ENCODE results near the gene TPD52L1.
"Not testable (repeated sequence)": the region's sequence is repeated elsewhere in the genome, so short reads cannot be mapped to it uniquely, and the experiment has no call there.

Gene TPD52L1

DNA sequence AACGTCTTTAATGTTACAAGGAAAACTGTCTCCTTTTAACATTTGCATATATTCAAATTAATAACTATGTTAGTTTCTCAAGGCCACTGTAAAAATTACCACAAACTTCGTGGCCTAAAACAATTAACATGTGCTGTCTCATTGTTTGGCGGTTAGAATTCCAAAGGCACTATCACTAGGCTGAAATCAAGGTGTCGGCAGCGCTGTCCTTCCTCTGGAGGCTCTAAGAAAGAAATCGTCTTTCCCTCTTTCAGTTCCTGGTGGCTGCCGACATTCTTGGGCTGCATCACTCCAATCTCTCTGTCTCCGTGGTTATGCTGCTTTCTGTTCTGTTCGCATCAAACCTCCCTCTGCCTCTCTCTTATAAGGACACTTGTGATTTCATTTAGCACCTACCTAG lies 4.2 kb downstream of the TPD52L1 start:
- ChIA-PET CTCF (no interaction called here), POLR2A (ENCODE audit: low non-redundant PET) (no interaction called here)
- no peak overlapping the region for H3K27ac ChIP-seq
- TF ChIP-seq, protein P1, sequence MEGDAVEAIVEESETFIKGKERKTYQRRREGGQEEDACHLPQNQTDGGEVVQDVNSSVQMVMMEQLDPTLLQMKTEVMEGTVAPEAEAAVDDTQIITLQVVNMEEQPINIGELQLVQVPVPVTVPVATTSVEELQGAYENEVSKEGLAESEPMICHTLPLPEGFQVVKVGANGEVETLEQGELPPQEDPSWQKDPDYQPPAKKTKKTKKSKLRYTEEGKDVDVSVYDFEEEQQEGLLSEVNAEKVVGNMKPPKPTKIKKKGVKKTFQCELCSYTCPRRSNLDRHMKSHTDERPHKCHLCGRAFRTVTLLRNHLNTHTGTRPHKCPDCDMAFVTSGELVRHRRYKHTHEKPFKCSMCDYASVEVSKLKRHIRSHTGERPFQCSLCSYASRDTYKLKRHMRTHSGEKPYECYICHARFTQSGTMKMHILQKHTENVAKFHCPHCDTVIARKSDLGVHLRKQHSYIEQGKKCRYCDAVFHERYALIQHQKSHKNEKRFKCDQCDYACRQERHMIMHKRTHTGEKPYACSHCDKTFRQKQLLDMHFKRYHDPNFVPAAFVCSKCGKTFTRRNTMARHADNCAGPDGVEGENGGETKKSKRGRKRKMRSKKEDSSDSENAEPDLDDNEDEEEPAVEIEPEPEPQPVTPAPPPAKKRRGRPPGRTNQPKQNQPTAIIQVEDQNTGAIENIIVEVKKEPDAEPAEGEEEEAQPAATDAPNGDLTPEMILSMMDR (conservative IDR thresholded peaks at IDR 0.05; ENCODE audit: low read depth): no peak
- no peak for DNase-seq (ENCODE audit: low spot score)

DNA sequence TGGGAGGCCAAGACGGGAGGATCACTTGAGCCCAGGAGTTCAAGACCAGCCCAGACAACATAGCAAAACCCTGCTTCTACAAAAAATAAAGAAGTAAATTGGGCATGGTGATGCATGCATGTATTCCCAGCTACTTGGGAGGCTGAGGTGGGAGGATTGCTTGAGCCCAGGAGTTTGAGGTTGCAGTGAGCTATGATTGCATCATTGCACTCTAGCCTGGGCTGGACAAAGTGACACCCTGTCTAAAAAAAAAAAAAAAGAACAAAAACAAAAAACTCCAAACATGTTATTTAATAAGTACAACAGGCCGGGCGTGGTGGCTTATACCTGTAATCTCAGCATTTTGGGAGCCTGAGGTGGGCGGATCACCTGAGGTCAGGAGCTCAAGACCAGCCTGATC lies 9.8 kb downstream of the TPD52L1 start:
- POLR2A ChIA-PET (ENCODE audit: low non-redundant PET): interaction anchor here (0.6 kb wide), 1 partner anchor 243 kb away, joined by 3 read pairs; no protein-coding TSS in a partner anchor
- H3K27ac ChIP-seq; DNase-seq (ENCODE audit: low spot score): not testable (repeated sequence)
- CTCF ChIA-PET: interaction anchor here (0.7 to 1.0 kb wide), 3 partner anchors 14 to 83 kb away, joined by 3 to 5 read pairs (median 3); no protein-coding TSS in a partner anchor

DNA sequence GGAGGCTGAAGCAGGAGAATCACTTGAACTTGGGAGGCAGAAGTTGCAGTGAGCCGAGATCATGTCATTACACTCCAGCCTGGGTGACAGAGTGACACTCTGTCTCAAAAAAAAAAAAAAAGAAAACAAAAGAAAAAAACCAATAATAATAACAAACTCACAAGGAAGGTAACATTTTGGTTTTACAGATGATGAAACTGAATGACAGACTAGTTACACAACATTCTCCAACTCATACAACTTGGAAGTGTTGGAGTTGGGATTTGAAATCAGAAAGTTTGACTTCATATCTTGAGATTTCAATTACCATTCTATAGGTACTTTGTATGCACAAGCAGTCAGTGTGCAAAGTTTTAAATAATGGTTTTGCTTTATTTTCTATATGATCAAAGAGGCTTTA lies 10.2 kb downstream of the TPD52L1 start:
- CTCF ChIA-PET: interaction anchor here (0.6 to 1.0 kb wide), 3 partner anchors 14 to 437 kb away, joined by 3 to 5 read pairs (median 3); no protein-coding TSS in a partner anchor
- DNase-seq (ENCODE audit: low spot score): no peak
- POLR2A ChIA-PET (ENCODE audit: low non-redundant PET): interaction anchor here (0.6 kb wide), 1 partner anchor 243 kb away, joined by 3 read pairs; no protein-coding TSS in a partner anchor
- TF ChIP-seq, protein P1 (conservative IDR thresholded peaks at IDR 0.05; ENCODE audit: low read depth): no peak
- no peak overlapping the region for H3K27ac ChIP-seq

DNA sequence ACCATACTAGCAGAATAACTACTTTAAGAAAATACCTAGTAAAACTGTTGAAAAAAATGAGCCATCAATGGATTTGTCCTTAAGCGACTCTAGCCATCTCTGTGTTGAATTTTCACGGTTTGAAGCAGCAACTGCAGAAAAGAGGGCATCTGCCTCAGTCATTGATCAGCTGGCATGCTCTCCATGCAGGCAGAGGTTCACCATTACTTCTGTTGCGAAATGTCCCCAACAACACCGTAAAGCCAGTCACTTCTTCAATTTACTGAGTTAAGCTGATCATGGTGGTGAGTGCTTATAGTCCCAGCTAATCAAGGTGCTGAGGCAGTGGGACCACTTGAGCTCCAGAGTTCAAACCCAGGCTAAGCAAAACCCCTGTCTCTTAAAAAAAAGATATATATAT lies 11.1 kb downstream of the TPD52L1 start:
- ChIA-PET CTCF (interaction anchor here (0.6 kb wide), 1 partner anchor 436 kb away, joined by 3 read pairs; no protein-coding TSS in a partner anchor), POLR2A (ENCODE audit: low non-redundant PET) (no interaction called here)
- TF ChIP-seq, protein P1 (conservative IDR thresholded peaks at IDR 0.05; ENCODE audit: low read depth): no peak
- DNase-seq (ENCODE audit: low spot score): no peak
- H3K27ac ChIP-seq: no peak overlapping the region

DNA sequence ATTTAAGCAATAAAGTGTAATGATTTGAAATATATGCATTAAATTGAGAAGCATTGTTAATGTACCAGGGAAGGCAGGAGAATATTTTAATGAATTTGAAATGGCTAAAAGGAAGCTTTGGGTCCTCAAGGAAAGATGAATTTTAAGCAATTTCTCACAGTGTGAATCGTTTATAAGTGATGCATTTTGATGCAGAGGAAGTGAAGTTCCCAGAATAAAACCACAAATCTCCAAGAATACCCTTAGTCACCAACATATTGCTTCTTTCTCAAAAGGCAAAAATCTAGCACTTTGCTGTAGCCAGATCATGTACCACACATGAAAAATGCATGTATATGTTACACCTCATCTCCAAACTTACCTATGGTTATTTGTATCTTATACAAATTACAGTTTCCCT lies 11.7 kb downstream of the TPD52L1 start:
- TF ChIP-seq, protein P1 (conservative IDR thresholded peaks at IDR 0.05; ENCODE audit: low read depth): no peak
- DNase-seq (ENCODE audit: low spot score): no peak
- H3K27ac ChIP-seq: no peak overlapping the region
- POLR2A ChIA-PET (ENCODE audit: low non-redundant PET): no interaction called here
- CTCF ChIA-PET: interaction anchor here (0.9 kb wide), 1 partner anchor 10 kb away, joined by 4 read pairs; no protein-coding TSS in a partner anchor

DNA sequence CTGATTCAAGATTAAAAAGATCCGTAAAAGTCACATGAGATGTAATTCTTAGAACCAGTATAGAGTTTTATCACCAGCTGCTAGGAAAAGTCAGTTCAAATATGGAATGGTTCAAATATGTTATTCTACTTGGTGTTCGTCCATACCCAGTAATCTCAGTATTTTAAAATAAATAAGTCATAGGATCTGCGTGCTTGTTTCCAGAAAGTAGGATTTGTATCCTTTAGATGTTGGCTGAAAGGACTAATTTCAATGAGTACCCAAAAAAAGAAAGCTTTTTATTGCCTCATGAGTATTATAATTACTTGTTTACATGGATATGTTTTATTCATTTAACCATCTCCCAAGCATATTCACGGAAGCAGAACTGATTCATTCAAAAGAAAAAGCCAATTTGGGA lies 12.2 kb downstream of the TPD52L1 start:
- POLR2A ChIA-PET (ENCODE audit: low non-redundant PET): no interaction called here
- no peak overlapping the region for H3K27ac ChIP-seq
- TF ChIP-seq, protein P1 (conservative IDR thresholded peaks at IDR 0.05; ENCODE audit: low read depth): no peak
- CTCF ChIA-PET: interaction anchor here (0.6 to 0.9 kb wide), 2 partner anchors 11 to 604 kb away, joined by 3 to 4 read pairs; no protein-coding TSS in a partner anchor
- DNase-seq (ENCODE audit: low spot score): no peak

DNA sequence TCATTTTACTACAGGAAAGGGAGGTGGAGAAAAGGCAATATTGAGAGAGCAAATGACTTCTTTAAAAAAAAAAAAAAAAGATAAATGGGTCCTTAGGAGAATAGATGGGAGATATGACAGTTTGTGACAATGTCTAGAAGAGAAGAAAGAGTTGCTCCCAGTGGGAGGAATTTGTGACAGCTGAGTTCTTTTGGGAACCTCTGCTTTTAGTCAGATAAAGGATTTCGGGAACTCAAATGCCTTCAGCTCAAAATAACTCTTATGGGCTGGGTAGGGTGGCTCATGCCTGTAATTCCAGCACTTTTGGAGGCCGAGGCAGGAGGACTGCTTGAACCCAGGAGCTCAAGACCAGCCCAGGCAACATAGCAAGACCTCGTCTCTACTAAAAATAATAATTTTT lies 13.1 kb downstream of the TPD52L1 start:
- TF ChIP-seq, protein P1 (conservative IDR thresholded peaks at IDR 0.05; ENCODE audit: low read depth): no peak
- H3K27ac ChIP-seq: no peak overlapping the region
- CTCF ChIA-PET: interaction anchor here (1.1 kb wide), 1 partner anchor 12 kb away, joined by 3 read pairs; no protein-coding TSS in a partner anchor
- DNase-seq (ENCODE audit: low spot score): no peak
- POLR2A ChIA-PET (ENCODE audit: low non-redundant PET): no interaction called here

Measured in RWPE1 (cell line).